WTC11 (cell line): ENCODE measurements around the gene CTTNBP2. TPM values are rescaled to one million over a fixed set of nuclear protein-coding genes. Genes with fewer than 3 reads are reported as not detected.

Experiments
- ATAC-seq: fragments of 200-7000 bp; cut with Tn5 transposase; 2 replicates; pipeline ENCODE4 v1.10.0; 2021; ENCODE audit warnings: mild to moderate bottlenecking, moderate library complexity
- CTCF ChIA-PET: fragments of 300-600 bp; sonication (Branson Sonifier 250); formaldehyde crosslinking; loops from one replicate; lab custom pipeline; 2021; ENCODE audit warnings: antibody characterized with exemption; lab: Charles Lee
- POLR2A ChIA-PET: fragments of 350-600 bp; sonication (Branson Sonifier 250); formaldehyde crosslinking; loops from one replicate; lab custom pipeline; 2021; ENCODE audit warnings: antibody characterized with exemption; lab: Charles Lee
- DNase-seq: peaks from one replicate; pipeline ENCODE4 v3.0.0; 2021; ENCODE audit warnings: low spot score
- H3K27ac Mint-ChIP-seq: 2 replicates; pipeline ENCODE4 v1.8.0; 2021; ENCODE audit warnings: mixed read lengths
- H3K27me3 Mint-ChIP-seq: 2 replicates; pipeline ENCODE4 v1.8.0; 2021; ENCODE audit warnings: low read depth, mild to moderate bottlenecking, moderate library complexity, mixed read lengths
- H3K36me3 Mint-ChIP-seq: 2 replicates; pipeline ENCODE4 v1.8.0; 2021; ENCODE audit warnings: mixed read lengths
- H3K4me1 Mint-ChIP-seq: 2 replicates; pipeline ENCODE4 v1.8.0; 2022; ENCODE audit warnings: mixed read lengths
- H3K4me3 Mint-ChIP-seq: 2 replicates; pipeline ENCODE4 v1.8.0; 2021; ENCODE audit warnings: mild to moderate bottlenecking, moderate library complexity, mixed read lengths
- H3K9me3 Mint-ChIP-seq: 2 replicates; pipeline ENCODE4 v1.8.0; 2021; ENCODE audit warnings: mixed read lengths
- AR ChIP-seq: fragments of 250-450 bp; sonication (Bioruptor Pico); IDR thresholded peaks from 2 replicates; pipeline ENCODE4 v1.9.0; 2021; ENCODE audit warnings: mild to moderate bottlenecking
- ELF4 ChIP-seq: sonication (generic); formaldehyde crosslinking; IDR thresholded peaks from 2 replicates; pipeline ENCODE4 v1.8.1; 2022; ENCODE audit warnings: low read depth, mild to moderate bottlenecking, moderate library complexity, missing genetic modification reagents
- ETV6 ChIP-seq: sonication (generic); formaldehyde crosslinking; IDR thresholded peaks from 2 replicates; pipeline ENCODE4 v1.8.1; 2022; ENCODE audit warnings: mild to moderate bottlenecking, missing genetic modification reagents
- FOXJ3 ChIP-seq: sonication (generic); formaldehyde crosslinking; IDR thresholded peaks from 2 replicates; pipeline ENCODE4 v1.9.0; 2021; ENCODE audit warnings: missing genetic modification reagents, mild to moderate bottlenecking, borderline replicate concordance
- HMGA2 ChIP-seq: fragments of 250-450 bp; sonication (Bioruptor Pico); IDR thresholded peaks from 2 replicates; pipeline ENCODE4 v1.4.0; 2021; ENCODE audit warnings: mild to moderate bottlenecking, moderate library complexity
- IRF1 ChIP-seq: sonication (generic); formaldehyde crosslinking; IDR thresholded peaks from 2 replicates; pipeline ENCODE4 v1.8.0; 2023; ENCODE audit warnings: missing genetic modification reagents
- JAZF1 ChIP-seq: fragments of 250-450 bp; sonication (Bioruptor Pico); IDR thresholded peaks from 2 replicates; pipeline ENCODE4 v1.9.0; 2021; ENCODE audit warnings: moderate library complexity, mild to moderate bottlenecking, inconsistent platforms
- JUN ChIP-seq: sonication (generic); formaldehyde crosslinking; IDR thresholded peaks from 2 replicates; pipeline ENCODE4 v1.8.0; 2023; ENCODE audit warnings: mild to moderate bottlenecking, missing genetic modification reagents
- KAT7 ChIP-seq: sonication (generic); formaldehyde crosslinking; IDR thresholded peaks from 2 replicates; pipeline ENCODE4 v1.8.1; 2023; ENCODE audit warnings: missing genetic modification reagents, mild to moderate bottlenecking, borderline replicate concordance
- NFE2L1 ChIP-seq: sonication (generic); formaldehyde crosslinking; IDR thresholded peaks from 2 replicates; pipeline ENCODE4 v1.8.1; 2023; ENCODE audit warnings: missing genetic modification reagents
- SP1 ChIP-seq: sonication (generic); formaldehyde crosslinking; conservative IDR thresholded peaks from 2 replicates; pipeline ENCODE4 v1.8.1; 2022; ENCODE audit warnings: missing genetic modification reagents
- TCF7 ChIP-seq: sonication (generic); formaldehyde crosslinking; IDR thresholded peaks from 2 replicates; pipeline ENCODE4 v1.8.0; 2022; ENCODE audit warnings: mild to moderate bottlenecking, low read depth, missing genetic modification reagents, moderate library complexity
- TEAD1 ChIP-seq: sonication (generic); formaldehyde crosslinking; IDR thresholded peaks from 2 replicates; pipeline ENCODE4 v1.8.0; 2022; ENCODE audit warnings: mild to moderate bottlenecking, missing genetic modification reagents
- ZNF121 ChIP-seq: sonication (generic); formaldehyde crosslinking; IDR thresholded peaks from 2 replicates; pipeline ENCODE4 v1.8.0; 2023; ENCODE audit warnings: missing genetic modification reagents
- ZNF281 ChIP-seq: sonication (generic); formaldehyde crosslinking; IDR thresholded peaks from 2 replicates; pipeline ENCODE4 v1.8.0; 2023; ENCODE audit warnings: mild to moderate bottlenecking, missing genetic modification reagents
- ZNF396 ChIP-seq: fragments of 250-450 bp; sonication (Bioruptor Pico); IDR thresholded peaks from 2 replicates; pipeline ENCODE4 v1.8.0; 2021; ENCODE audit warnings: mild to moderate bottlenecking, moderate library complexity, borderline replicate concordance
- ZNF416 ChIP-seq: fragments of 250-450 bp; sonication (Bioruptor Pico); IDR thresholded peaks from 2 replicates; pipeline ENCODE4 v1.9.0; 2021; ENCODE audit warnings: mild to moderate bottlenecking, inconsistent platforms
- ZNF425 ChIP-seq: fragments of 250-450 bp; sonication (Bioruptor Pico); conservative IDR thresholded peaks from 2 replicates; pipeline ENCODE4 v1.9.0; 2021; ENCODE audit warnings: mild to moderate bottlenecking
- ZNF532 ChIP-seq: fragments of 250-450 bp; sonication (Bioruptor Pico); IDR thresholded peaks from 2 replicates; pipeline ENCODE4 v1.9.0; 2021; ENCODE audit warnings: mild to moderate bottlenecking, borderline replicate concordance
- total RNA-seq: library from RNA; stranded (reverse); gene quantifications from 3 replicates; pipeline ENCODE4 v1.2.3, GENCODE V29; 2021

CTTNBP2 gene
- total RNA-seq, 1 experiment from 2014 or later = 22.1 TPM

GRCh38 chr7:117793976-117794375 lies 79.3 kb downstream of the CTTNBP2 start:
- DNase-seq (no peak), ATAC-seq (no peak)
- no peak overlapping the region for H3K4me3 Mint-ChIP-seq
- peaks cover 17% of the 10 kb centered on the region for H3K4me1 Mint-ChIP-seq
- POLR2A ChIA-PET = no interaction called here
- TF ChIP-seq IRF1 (CRISPR knock-in tag) (no peak), ZNF532 (CRISPR knock-in tag) (no peak), ELF4 (CRISPR knock-in tag) (no peak), NFE2L1 (no peak), KAT7 (CRISPR knock-in tag) (no peak), JUN (CRISPR knock-in tag) (no peak), JAZF1 (CRISPR knock-in tag) (no peak), ETV6 (no peak), TEAD1 (CRISPR knock-in tag) (no peak), ZNF121 (CRISPR knock-in tag) (no peak), ZNF281 (no peak)
- H3K27ac Mint-ChIP-seq = no peak overlapping the region
- H3K9me3 Mint-ChIP-seq = no peaks in the 10 kb centered on the region
- H3K27me3 Mint-ChIP-seq = no peaks in the 10 kb centered on the region
- peaks cover 20% of the 10 kb centered on the region for H3K36me3 Mint-ChIP-seq
- CTCF ChIA-PET = no interaction called here

- no peak overlapping the region for H3K4me3 Mint-ChIP-seq
- POLR2A ChIA-PET = no interaction called here
- H3K27me3 Mint-ChIP-seq = no peaks in the 10 kb centered on the region
- ATAC-seq (no peak), DNase-seq (no peak)
- CTCF ChIA-PET = interaction anchor here (0.7 kb wide), 1 partner anchor 12 kb away, joined by 3 read pairs; no protein-coding TSS in a partner anchor
- no peaks in the 10 kb centered on the region for H3K9me3 Mint-ChIP-seq
- peaks cover 20% of the 10 kb centered on the region for H3K36me3 Mint-ChIP-seq
- no peak overlapping the region for H3K27ac Mint-ChIP-seq
- peaks cover 15% of the 10 kb centered on the region for H3K4me1 Mint-ChIP-seq
- TF ChIP-seq ZNF425 (CRISPR knock-in tag) (no peak), ELF4 (CRISPR knock-in tag) (no peak), HMGA2 (CRISPR knock-in tag) (no peak), SP1 (CRISPR knock-in tag) (no peak), TCF7 (CRISPR knock-in tag) (no peak), FOXJ3 (CRISPR knock-in tag) (no peak), ZNF396 (CRISPR knock-in tag) (no peak), ZNF532 (CRISPR knock-in tag) (no peak), ZNF416 (no peak), AR (CRISPR knock-in tag) (no peak)
These were observed 79.7 kb downstream of the CTTNBP2 start for GRCh38 chr7:117793521-117793920.
